Measurements from ENCODE around the gene CYP26B1.

DNA sequence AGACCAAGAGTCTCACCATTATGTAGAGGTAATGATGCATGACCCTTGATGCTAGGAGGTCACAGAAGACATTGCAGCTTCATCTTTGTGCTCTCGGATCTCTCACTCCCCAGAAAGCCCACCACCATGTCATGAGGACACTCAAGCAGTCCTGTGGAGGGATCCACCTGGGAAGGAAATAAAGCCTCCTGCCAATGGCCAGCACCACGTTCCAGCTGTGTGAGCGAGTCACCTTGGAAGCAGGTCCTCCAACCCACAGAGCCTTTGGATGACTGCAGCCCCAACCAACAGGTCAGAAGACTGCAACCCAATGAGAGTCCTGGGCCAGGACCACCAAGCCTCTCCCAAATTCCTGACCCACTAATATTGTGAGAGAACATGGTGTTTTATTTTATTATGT, 38.4 kb downstream of the CYP26B1 start:
- no peak for TF ChIP-seq CEBPB (tag; IDR thresholded peaks at IDR 0.05)
- TF ChIP-seq, protein P1, sequence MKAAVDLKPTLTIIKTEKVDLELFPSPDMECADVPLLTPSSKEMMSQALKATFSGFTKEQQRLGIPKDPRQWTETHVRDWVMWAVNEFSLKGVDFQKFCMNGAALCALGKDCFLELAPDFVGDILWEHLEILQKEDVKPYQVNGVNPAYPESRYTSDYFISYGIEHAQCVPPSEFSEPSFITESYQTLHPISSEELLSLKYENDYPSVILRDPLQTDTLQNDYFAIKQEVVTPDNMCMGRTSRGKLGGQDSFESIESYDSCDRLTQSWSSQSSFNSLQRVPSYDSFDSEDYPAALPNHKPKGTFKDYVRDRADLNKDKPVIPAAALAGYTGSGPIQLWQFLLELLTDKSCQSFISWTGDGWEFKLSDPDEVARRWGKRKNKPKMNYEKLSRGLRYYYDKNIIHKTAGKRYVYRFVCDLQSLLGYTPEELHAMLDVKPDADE (conservative IDR thresholded peaks at IDR 0.05; ENCODE audit: control insufficient read depth, low read depth, low read length), result no peak
